ENCODE results near the gene KYAT1.
"Not testable (repeated sequence)": the region's sequence is repeated elsewhere in the genome, so short reads cannot be mapped to it uniquely, and the experiment has no call there.

The KYAT1 gene

GRCh38 chr9:128821584-128822406, 60.0 kb downstream of the KYAT1 start:
- in situ Hi-C loops (cut with MboI; ENCODE audit: low sequenced_read_pairs) = no loop called here

- in situ Hi-C loops (cut with MboI; ENCODE audit: low sequenced_read_pairs) = no loop called here
Observed at GRCh38 chr9:128820665-128821583, 60.8 kb downstream of the KYAT1 start.

- in situ Hi-C loops (cut with MboI; ENCODE audit: low sequenced_read_pairs) = no loop called here
Observed at GRCh38 chr9:128819716-128820664, 61.8 kb downstream of the KYAT1 start.

GRCh38 chr9:128818839-128819715, 62.7 kb downstream of the KYAT1 start:
- in situ Hi-C loops (cut with MboI; ENCODE audit: low sequenced_read_pairs) = no loop called here

GRCh38 chr9:128818099-128818838, 63.5 kb downstream of the KYAT1 start, which contains the start of gene ENDOG:
Gene ENDOG (plus strand): TSS chr9:128818500. CDS start chr9:128818685, 185 bp downstream.
- in situ Hi-C loops (cut with MboI; ENCODE audit: low sequenced_read_pairs) = no loop called here

- in situ Hi-C loops (cut with MboI; ENCODE audit: low sequenced_read_pairs) = no loop called here
Observed at GRCh38 chr9:128810873-128811272, 70.9 kb downstream of the KYAT1 start.

GRCh38 chr9:128809831-128810230, 71.9 kb downstream of the KYAT1 start:
- in situ Hi-C loops (cut with MboI; ENCODE audit: low sequenced_read_pairs) = no loop called here

- in situ Hi-C loops (cut with MboI; ENCODE audit: low sequenced_read_pairs) = no loop called here
Observed at GRCh38 chr9:128809036-128809599, 72.6 kb downstream of the KYAT1 start.

GRCh38 chr9:128808543-128808942, 73.2 kb downstream of the KYAT1 start:
- in situ Hi-C loops (cut with MboI; ENCODE audit: low sequenced_read_pairs) = no loop called here

- in situ Hi-C loops (cut with MboI; ENCODE audit: low sequenced_read_pairs) = no loop called here
Observed at GRCh38 chr9:128807827-128808226, 73.9 kb downstream of the KYAT1 start.

GRCh38 chr9:128805661-128806060, 76.1 kb downstream of the KYAT1 start:
- in situ Hi-C loops (cut with MboI; ENCODE audit: low sequenced_read_pairs) = no loop called here

- in situ Hi-C loops (cut with MboI; ENCODE audit: low sequenced_read_pairs) = no loop called here
Observed at GRCh38 chr9:128802482-128802881, 79.3 kb downstream of the KYAT1 start.

- in situ Hi-C loops (cut with MboI; ENCODE audit: low sequenced_read_pairs) = no loop called here
Observed at GRCh38 chr9:128800061-128800460, 81.7 kb downstream of the KYAT1 start.

- in situ Hi-C loops (cut with MboI; ENCODE audit: low sequenced_read_pairs) = no loop called here
Observed at GRCh38 chr9:128798896-128799295, 82.9 kb downstream of the KYAT1 start.

GRCh38 chr9:128794961-128795360, 86.8 kb downstream of the KYAT1 start:
- in situ Hi-C loops (cut with MboI; ENCODE audit: low sequenced_read_pairs) = not testable (repeated sequence)

- in situ Hi-C loops (cut with MboI; ENCODE audit: low sequenced_read_pairs) = no loop called here
Observed at GRCh38 chr9:128792978-128793686, 88.6 kb downstream of the KYAT1 start.

GRCh38 chr9:128792134-128792533, 89.6 kb downstream of the KYAT1 start:
- in situ Hi-C loops (cut with MboI; ENCODE audit: low sequenced_read_pairs) = no loop called here

GRCh38 chr9:128790536-128790935, 91.2 kb downstream of the KYAT1 start:
- in situ Hi-C loops (cut with MboI; ENCODE audit: low sequenced_read_pairs) = no loop called here
